ENCODE results near the gene FAM167B. TPM values are rescaled to one million over a fixed set of nuclear protein-coding genes. Genes with fewer than 3 reads are reported as not detected.
A peak's percentile ranks its signal among the peaks of the same experiment; 100 is the strongest.

The FAM167B gene
- total and polyA plus RNA-seq, 7 donors, result 0.71 to 9.0 (median 3.0) TPM; not detected in 1

GRCh38 chr1:32200226-32201010 is 46.6 kb upstream of the FAM167B start, which contains the start of gene CCDC28B:
Gene CCDC28B, plus strand, starts transcription at chr1:32200595. Its CDS starts 1,341 bp downstream, at chr1:32201936.
- peak within 1 kb of the TSS; percentile 59 to 77 (median 64) for H3K4me3 ChIP-seq
- H3K36me3 ChIP-seq, result peaks cover 0 to 28% (median 10%) of the 10 kb centered on the region in 4 donors
- WGBS, 2 donors, result 1% methylated on average over 34 of the region's 34 CpGs
- peaks cover 0 to 40% (median 30%) of the 10 kb centered on the region in 4 donors for H3K4me1 ChIP-seq
- peak within 1 kb of the TSS; percentile 85 to 90 (median 88) for H3K27ac ChIP-seq
- H3K9me3 ChIP-seq, result no peaks in the 10 kb centered on the region
- DNase-seq, result peak; percentile 90
- TF ChIP-seq CTCF (IDR thresholded peaks at IDR 0.05), result no peak
- no peak for TF ChIP-seq POLR2A (IDR thresholded peaks at IDR 0.05)
- TF ChIP-seq EP300 (IDR thresholded peaks at IDR 0.05), result no peak
- peak; percentile 39 to 61 (median 41) for TF ChIP-seq POLR2AphosphoS5 (IDR thresholded peaks at IDR 0.05)
- intact Hi-C loops (cut with DNase I), result no loop called here
- H3K27me3 ChIP-seq, result no peaks in the 10 kb centered on the region

- Histone ChIP-seq H3K4me3 (peak overlapping the region; percentile 59 to 77 (median 64)), H3K27ac (peak overlapping the region; percentile 85 to 90 (median 88)), H3K9me3 (no peaks in the 10 kb centered on the region), H3K36me3 (peaks cover 0 to 19% (median 5%) of the 10 kb centered on the region in 4 donors), H3K4me1 (peaks cover 0 to 46% (median 35%) of the 10 kb centered on the region in 4 donors), H3K27me3 (no peaks in the 10 kb centered on the region)
- DNase-seq, result peak; percentile 87
- WGBS, 2 donors, result 3 to 5% methylated on average over 26 of the region's 26 CpGs
- TF ChIP-seq CTCF (IDR thresholded peaks at IDR 0.05) (no peak), POLR2AphosphoS5 (IDR thresholded peaks at IDR 0.05) (no peak)
- intact Hi-C loops (cut with DNase I), result no loop called here
These were observed 45.8 kb upstream of the FAM167B start for GRCh38 chr1:32201011-32201855.

GRCh38 chr1:32204943-32205361 is 42.1 kb upstream of the FAM167B start:
- TF ChIP-seq POLR2AphosphoS5 (IDR thresholded peaks at IDR 0.05) (no peak), EP300 (IDR thresholded peaks at IDR 0.05) (no peak), CTCF (IDR thresholded peaks at IDR 0.05) (no peak), POLR2A (IDR thresholded peaks at IDR 0.05) (no peak)
- DNase-seq, result no peak
- no peaks in the 10 kb centered on the region for H3K36me3 ChIP-seq
- H3K4me3 ChIP-seq, result peak overlapping the region; percentile 33 to 62 (median 60)
- 12 to 51% methylated on average over 26 of the region's 26 CpGs for WGBS, 2 donors
- intact Hi-C loops (cut with DNase I), result loop anchor here (5.0 kb wide), 1 partner anchor 187 kb away; the partner anchor contains the start of gene BSDC1
- peak overlapping the region; percentile 25 to 68 (median 66) for H3K27ac ChIP-seq
- peaks cover 0 to 44% (median 32%) of the 10 kb centered on the region in 4 donors for H3K4me1 ChIP-seq
- no peaks in the 10 kb centered on the region for H3K27me3 ChIP-seq
- H3K9me3 ChIP-seq, result no peaks in the 10 kb centered on the region

GRCh38 chr1:32205401-32206370 is 41.3 kb upstream of the FAM167B start, which contains the start of gene IQCC:
Gene IQCC, plus strand, starts transcription at chr1:32205671. Its CDS starts 11 bp downstream, at chr1:32205682.
- no peaks in the 10 kb centered on the region for H3K27me3 ChIP-seq
- TF ChIP-seq EP300 (IDR thresholded peaks at IDR 0.05) (no peak), POLR2AphosphoS5 (IDR thresholded peaks at IDR 0.05) (peak; percentile 69 to 84 (median 81)), POLR2A (IDR thresholded peaks at IDR 0.05) (no peak)
- WGBS, 2 donors, result 1 to 2% methylated on average over 77 of the region's 77 CpGs
- H3K27ac ChIP-seq, result peak within 1 kb of the TSS; percentile 25 to 68 (median 66)
- intact Hi-C loops (cut with DNase I), result loop anchor here (5.0 kb wide), 1 partner anchor 187 kb away; the partner anchor contains the start of gene BSDC1
- H3K9me3 ChIP-seq, result no peaks in the 10 kb centered on the region
- H3K4me1 ChIP-seq, result peaks cover 0 to 42% (median 29%) of the 10 kb centered on the region in 4 donors
- peak within 1 kb of the TSS; percentile 33 to 62 (median 60) for H3K4me3 ChIP-seq
- H3K36me3 ChIP-seq, result no peaks in the 10 kb centered on the region
- DNase-seq, result peak; percentile 93
